PFSK-1 (cell line): ENCODE data around the gene LY6G6D.

Source experiments
- FOXP2 ChIP-seq: optimal IDR thresholded peaks from 2 replicates; pipeline ENCODE3; 2011; ENCODE audit warnings: borderline replicate concordance, control low read depth, inconsistent platforms; ENCODE audit not compliant: insufficient read depth; ENCODE audit errors: extremely low read length, extremely low read depth
- POLR2AphosphoS5 ChIP-seq: IDR thresholded peaks from 2 replicates; pipeline ENCODE4 v1.6.1; 2012; ENCODE audit warnings: low read depth, mild to moderate bottlenecking, control low read depth, low read length, moderate library complexity
- SIN3A ChIP-seq: IDR thresholded peaks from 2 replicates; pipeline ENCODE4 v1.6.1; 2012; ENCODE audit warnings: mild to moderate bottlenecking, low read length, moderate library complexity, borderline replicate concordance; ENCODE audit not compliant: insufficient read depth
- TAF1 ChIP-seq: IDR thresholded peaks from 2 replicates; pipeline ENCODE4 v1.6.1; 2012; ENCODE audit warnings: low read length, control low read depth, borderline replicate concordance; ENCODE audit not compliant: insufficient read depth
- TF ChIP-seq, protein P1 (sequence below), 2 experiments: IDR thresholded peaks; 2 replicates each; pipeline versions ENCODE4 v1.6.1 to v1.8.0; 2011 to 2012; ENCODE audit warnings: low read depth in 2 of 2, low read length in 2 of 2, control low read depth in 1 of 2, inconsistent platforms in 1 of 2, mild to moderate bottlenecking in 1 of 2, moderate library complexity in 1 of 2; ENCODE audit not compliant: insufficient read depth in 1 of 2

Gene LY6G6D

DNA sequence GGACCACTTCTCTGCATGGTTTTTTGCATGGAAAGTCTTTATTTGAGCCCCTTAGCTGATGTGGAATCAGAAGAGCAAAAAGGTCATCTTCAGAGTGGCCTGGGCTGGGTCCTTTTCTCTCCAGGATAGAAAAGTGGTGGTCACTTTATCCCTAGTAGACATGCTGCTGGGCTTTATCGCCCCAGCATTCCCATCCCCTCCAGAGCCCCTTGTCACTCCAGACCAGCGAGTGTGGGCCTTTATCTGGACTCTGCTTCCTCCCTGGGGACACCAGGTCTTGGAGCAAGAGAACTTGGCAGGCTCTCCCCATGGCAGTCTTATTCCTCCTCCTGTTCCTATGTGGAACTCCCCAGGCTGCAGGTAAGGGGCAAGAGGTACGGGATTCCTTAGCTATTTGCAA is 8.5 kb upstream of the LY6G6D start, which contains the start of gene LY6G6F:
Gene LY6G6F, plus strand, starts transcription at position 268 of the 400 bp plus-strand sequence. Its CDS starts 41 bp downstream, at position 309.
- no peak for TF ChIP-seq POLR2AphosphoS5
- TF ChIP-seq, protein P1, sequence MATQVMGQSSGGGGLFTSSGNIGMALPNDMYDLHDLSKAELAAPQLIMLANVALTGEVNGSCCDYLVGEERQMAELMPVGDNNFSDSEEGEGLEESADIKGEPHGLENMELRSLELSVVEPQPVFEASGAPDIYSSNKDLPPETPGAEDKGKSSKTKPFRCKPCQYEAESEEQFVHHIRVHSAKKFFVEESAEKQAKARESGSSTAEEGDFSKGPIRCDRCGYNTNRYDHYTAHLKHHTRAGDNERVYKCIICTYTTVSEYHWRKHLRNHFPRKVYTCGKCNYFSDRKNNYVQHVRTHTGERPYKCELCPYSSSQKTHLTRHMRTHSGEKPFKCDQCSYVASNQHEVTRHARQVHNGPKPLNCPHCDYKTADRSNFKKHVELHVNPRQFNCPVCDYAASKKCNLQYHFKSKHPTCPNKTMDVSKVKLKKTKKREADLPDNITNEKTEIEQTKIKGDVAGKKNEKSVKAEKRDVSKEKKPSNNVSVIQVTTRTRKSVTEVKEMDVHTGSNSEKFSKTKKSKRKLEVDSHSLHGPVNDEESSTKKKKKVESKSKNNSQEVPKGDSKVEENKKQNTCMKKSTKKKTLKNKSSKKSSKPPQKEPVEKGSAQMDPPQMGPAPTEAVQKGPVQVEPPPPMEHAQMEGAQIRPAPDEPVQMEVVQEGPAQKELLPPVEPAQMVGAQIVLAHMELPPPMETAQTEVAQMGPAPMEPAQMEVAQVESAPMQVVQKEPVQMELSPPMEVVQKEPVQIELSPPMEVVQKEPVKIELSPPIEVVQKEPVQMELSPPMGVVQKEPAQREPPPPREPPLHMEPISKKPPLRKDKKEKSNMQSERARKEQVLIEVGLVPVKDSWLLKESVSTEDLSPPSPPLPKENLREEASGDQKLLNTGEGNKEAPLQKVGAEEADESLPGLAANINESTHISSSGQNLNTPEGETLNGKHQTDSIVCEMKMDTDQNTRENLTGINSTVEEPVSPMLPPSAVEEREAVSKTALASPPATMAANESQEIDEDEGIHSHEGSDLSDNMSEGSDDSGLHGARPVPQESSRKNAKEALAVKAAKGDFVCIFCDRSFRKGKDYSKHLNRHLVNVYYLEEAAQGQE (IDR thresholded peaks at IDR 0.05; ENCODE audit: insufficient read depth in 1 of 2, low read depth in 2 of 2, low read length in 2 of 2): no peak
- TF ChIP-seq FOXP2: no peak
- no peak for TF ChIP-seq TAF1
- TF ChIP-seq SIN3A: no peak

DNA sequence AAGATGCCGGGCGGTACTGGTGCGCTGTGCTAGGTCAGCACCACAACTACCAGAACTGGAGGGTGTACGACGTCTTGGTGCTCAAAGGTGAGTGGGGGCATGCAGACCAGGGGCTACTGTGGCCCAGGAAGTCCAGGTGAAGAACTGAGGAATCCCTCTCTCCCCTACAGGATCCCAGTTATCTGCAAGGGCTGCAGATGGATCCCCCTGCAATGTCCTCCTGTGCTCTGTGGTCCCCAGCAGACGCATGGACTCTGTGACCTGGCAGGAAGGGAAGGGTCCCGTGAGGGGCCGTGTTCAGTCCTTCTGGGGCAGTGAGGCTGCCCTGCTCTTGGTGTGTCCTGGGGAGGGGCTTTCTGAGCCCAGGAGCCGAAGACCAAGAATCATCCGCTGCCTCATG is 7.4 kb upstream of the LY6G6D start:
- TF ChIP-seq, protein P1 (IDR thresholded peaks at IDR 0.05; ENCODE audit: insufficient read depth in 1 of 2, low read depth in 2 of 2, low read length in 2 of 2): no peak
- TF ChIP-seq TAF1: no peak
- TF ChIP-seq FOXP2: no peak
- no peak for TF ChIP-seq POLR2AphosphoS5
- no peak for TF ChIP-seq SIN3A

DNA sequence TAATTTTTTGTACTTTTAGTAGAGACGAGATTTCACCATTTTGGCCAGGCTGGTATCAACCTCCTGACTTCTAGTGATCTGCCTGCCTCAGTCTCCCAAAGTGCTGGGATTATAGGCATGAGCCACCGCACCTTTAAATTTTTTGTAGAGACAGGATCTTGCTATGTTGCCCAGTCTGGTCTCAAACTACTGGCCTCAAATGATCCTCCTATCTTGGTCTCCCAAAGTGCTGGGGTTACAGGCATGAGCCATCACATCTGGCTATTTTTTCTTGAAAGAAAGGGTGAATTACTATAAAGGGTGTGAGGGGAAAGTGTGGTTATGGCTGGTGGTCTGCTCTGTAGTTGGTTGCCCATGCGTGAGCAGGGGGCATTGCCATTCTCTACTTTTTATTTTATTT is 6.9 kb upstream of the LY6G6D start:
- TF ChIP-seq POLR2AphosphoS5 (no peak), TAF1 (no peak), FOXP2 (no peak), SIN3A (no peak)
- TF ChIP-seq, protein P1 (IDR thresholded peaks at IDR 0.05; ENCODE audit: insufficient read depth in 1 of 2, low read depth in 2 of 2, low read length in 2 of 2): no peak

DNA sequence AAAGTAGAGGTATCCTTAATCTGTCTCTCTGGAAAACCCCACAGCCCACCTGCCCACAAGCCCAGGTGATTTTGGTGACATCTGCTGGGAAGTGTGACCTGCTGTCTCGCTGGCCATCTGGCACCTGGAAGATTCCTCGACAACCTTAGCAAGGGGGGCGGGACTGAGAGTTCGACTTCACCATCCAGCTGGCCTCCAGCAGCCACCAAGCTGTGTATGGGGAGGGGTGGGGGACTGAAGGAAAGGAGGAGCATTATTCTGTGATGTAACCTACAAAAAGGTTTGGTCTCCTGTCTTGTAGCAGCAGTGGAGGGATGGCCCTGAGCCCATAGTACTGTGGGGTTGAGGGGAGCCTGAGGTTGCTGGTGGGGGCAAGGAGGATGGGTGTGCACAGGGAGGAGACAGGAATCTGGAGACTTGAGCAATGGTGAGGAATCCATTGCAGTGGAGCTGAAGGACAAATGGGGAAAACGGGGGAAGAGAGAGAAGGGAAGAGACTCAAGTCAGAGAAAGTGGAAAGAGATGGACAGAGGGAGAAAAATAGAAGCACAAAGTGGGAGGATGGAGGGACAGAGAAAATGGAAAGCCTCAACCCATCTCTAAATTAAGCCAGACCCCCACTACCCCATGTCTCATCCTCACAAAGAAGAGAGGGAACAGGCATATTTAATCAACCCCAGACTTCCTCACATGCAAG is 4.5 kb upstream of the LY6G6D start:
- TF ChIP-seq, protein P1 (IDR thresholded peaks at IDR 0.05; ENCODE audit: insufficient read depth in 1 of 2, low read depth in 2 of 2, low read length in 2 of 2): no peak
- TF ChIP-seq FOXP2: no peak
- no peak for TF ChIP-seq TAF1
- TF ChIP-seq POLR2AphosphoS5: no peak
- TF ChIP-seq SIN3A: no peak
